SU-DHL-6 (cell line): Measurements from ENCODE around the gene IRX2.

Experiments
- H2AFZ ChIP-seq: fragments of 200-600 bp; sonication (generic); 2 replicates; pipeline ENCODE4 v1.6.1; 2014; ENCODE audit warnings: low read depth, mild to moderate bottlenecking, moderate library complexity, mixed read lengths, antibody characterized with exemption, low read length; ENCODE audit not compliant: severe bottlenecking
- H3F3A ChIP-seq: fragments of 200-600 bp; shearing (Covaris generic); 2 replicates; pipeline ENCODE4 v1.6.0; 2016; ENCODE audit warnings: antibody characterized with exemption, mild to moderate bottlenecking; ENCODE audit not compliant: insufficient read depth
- H3K27ac ChIP-seq: fragments of 200-600 bp; sonication (generic); 2 replicates; pipeline ENCODE4 v1.5.1; 2016; ENCODE audit warnings: low read depth, mild to moderate bottlenecking, low read length, moderate library complexity, mixed read lengths
- H3K27me3 ChIP-seq: fragments of 200-600 bp; sonication (generic), shearing (Covaris generic); 2 replicates; pipeline ENCODE4 v1.6.0; 2014; ENCODE audit warnings: mild to moderate bottlenecking, low read length
- H3K36me3 ChIP-seq: fragments of 200-600 bp; sonication (generic); 2 replicates; pipeline ENCODE4 v1.6.1; 2014; ENCODE audit warnings: mild to moderate bottlenecking, low read length, mixed read lengths
- H3K4me2 ChIP-seq: fragments of 300-600, 200-600 bp; shearing (Covaris generic), sonication (generic); 2 replicates; pipeline ENCODE4 v1.6.0; 2014; ENCODE audit warnings: low read length, low read depth, mild to moderate bottlenecking; ENCODE audit not compliant: poor library complexity, severe bottlenecking
- H3K4me3 ChIP-seq: fragments of 200-600 bp; sonication (generic); 2 replicates; pipeline ENCODE4 v1.5.1; 2014; ENCODE audit warnings: antibody characterized with exemption, low read length, mild to moderate bottlenecking, mixed read lengths; ENCODE audit not compliant: insufficient read depth, poor library complexity, severe bottlenecking
- H3K79me2 ChIP-seq: fragments of 200-600 bp; sonication (generic); 2 replicates; pipeline ENCODE4 v1.6.1; 2014; ENCODE audit warnings: mild to moderate bottlenecking, low read length, moderate library complexity; ENCODE audit not compliant: insufficient read depth
- H3K9ac ChIP-seq: fragments of 200-600 bp; sonication (generic); 2 replicates; pipeline ENCODE4 v1.7.0; 2014; ENCODE audit warnings: mild to moderate bottlenecking, low read length
- H3K9me2 ChIP-seq: fragments of 200-600 bp; sonication (generic); replicated peaks from 2 replicates; pipeline ENCODE4 v1.6.1; 2014; ENCODE audit warnings: low read length; ENCODE audit not compliant: insufficient read depth
- H3K9me3 ChIP-seq: fragments of 200-600 bp; sonication (generic); 2 replicates; pipeline ENCODE4 v1.6.1; 2014; ENCODE audit warnings: low read length, mixed read lengths; ENCODE audit not compliant: insufficient read depth
- H4K20me1 ChIP-seq: fragments of 200-600 bp; sonication (generic); 2 replicates; pipeline ENCODE4 v1.6.1; 2014; ENCODE audit warnings: low read depth, mild to moderate bottlenecking, antibody characterized with exemption, low read length, moderate library complexity, mixed read lengths
- CTCF ChIP-seq: fragments of 200-600 bp; sonication (generic); IDR thresholded peaks from one replicate; pipeline ENCODE4 v1.5.1; 2017; ENCODE audit warnings: antibody characterized with exemption, mild to moderate bottlenecking, low read length, moderate library complexity; ENCODE audit not compliant: insufficient read depth, poor library complexity, severe bottlenecking
- EZH2phosphoT487 ChIP-seq: fragments of 200-600 bp; sonication (generic), shearing (Covaris generic); conservative IDR thresholded peaks from 2 replicates; pipeline ENCODE4 v1.6.1; 2018; ENCODE audit warnings: mild to moderate bottlenecking, antibody characterized with exemption, low read length, moderate library complexity, mixed read lengths

The IRX2 gene

GRCh38 chr5:2797160-2797559 lies 45.7 kb upstream of the IRX2 start:
- Histone ChIP-seq H4K20me1 (no peaks in the 10 kb centered on the region), H3K36me3 (no peaks in the 10 kb centered on the region), H3K9me3 (no peaks in the 10 kb centered on the region), H3K9ac (no peak overlapping the region), H3K27ac (no peak overlapping the region), H2AFZ (no peak overlapping the region), H3K4me3 (no peak overlapping the region), H3K27me3 (no peaks in the 10 kb centered on the region), H3K4me2 (no peak overlapping the region), H3K9me2 (no peaks in the 10 kb centered on the region), H3F3A (no peaks in the 10 kb centered on the region), H3K79me2 (no peaks in the 10 kb centered on the region)
- TF ChIP-seq EZH2phosphoT487 (no peak), CTCF (no peak)

GRCh38 chr5:2783223-2783622 lies 31.7 kb upstream of the IRX2 start:
- Histone ChIP-seq H2AFZ (no peak overlapping the region), H3F3A (no peaks in the 10 kb centered on the region), H3K27me3 (no peaks in the 10 kb centered on the region), H3K9me3 (no peaks in the 10 kb centered on the region), H3K27ac (no peak overlapping the region), H3K4me3 (no peak overlapping the region), H3K9ac (no peak overlapping the region), H4K20me1 (no peaks in the 10 kb centered on the region), H3K9me2 (no peaks in the 10 kb centered on the region), H3K36me3 (no peaks in the 10 kb centered on the region), H3K79me2 (no peaks in the 10 kb centered on the region), H3K4me2 (no peak overlapping the region)
- TF ChIP-seq CTCF, result no peak
- TF ChIP-seq EZH2phosphoT487, result no peak

DNA sequence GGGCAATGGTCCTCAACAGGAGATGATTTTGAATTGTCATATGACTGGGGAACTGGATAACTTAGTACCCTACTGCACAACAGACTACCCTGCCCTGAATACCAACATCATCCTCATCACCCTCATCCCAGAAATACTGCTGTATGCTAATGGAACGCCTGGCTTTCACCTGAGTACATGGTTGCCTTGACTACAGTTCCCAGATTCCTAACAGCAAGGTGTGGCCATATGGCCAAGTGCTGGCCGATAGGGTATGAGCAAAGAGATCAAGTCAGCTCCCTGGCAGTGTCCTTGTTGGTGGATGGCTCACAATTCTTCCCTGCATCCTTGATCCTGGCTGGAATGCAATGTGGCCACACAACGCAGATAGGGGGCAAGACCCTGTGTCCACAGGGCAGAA lies 31.2 kb upstream of the IRX2 start:
- TF ChIP-seq CTCF (no peak), EZH2phosphoT487 (no peak)
- Histone ChIP-seq H3K4me3 (no peak overlapping the region), H3K9ac (no peak overlapping the region), H4K20me1 (no peaks in the 10 kb centered on the region), H3F3A (no peaks in the 10 kb centered on the region), H3K9me3 (no peaks in the 10 kb centered on the region), H2AFZ (no peak overlapping the region), H3K4me2 (no peak overlapping the region), H3K36me3 (no peaks in the 10 kb centered on the region), H3K9me2 (no peaks in the 10 kb centered on the region), H3K79me2 (no peaks in the 10 kb centered on the region), H3K27ac (no peak overlapping the region), H3K27me3 (no peaks in the 10 kb centered on the region)
